Measurements from ENCODE around the gene GLG1. TPM values are rescaled to one million over a fixed set of nuclear protein-coding genes. Genes with fewer than 3 reads are reported as not detected.
"Not testable (repeated sequence)": the region's sequence is repeated elsewhere in the genome, so short reads cannot be mapped to it uniquely, and the experiment has no call there.

The GLG1 gene
- total RNA-seq, 2 donors from 2014 or later: 69.6 to 98.9 TPM

GRCh38 chr16:74523706-74524105 lies 83.2 kb downstream of the GLG1 start:
- peaks cover 17 to 21% of the 10 kb centered on the region in 2 donors for H3K4me1 Mint-ChIP-seq (ENCODE audit: low read depth in 2 of 2)
- H3K9me3 Mint-ChIP-seq; H3K4me3 Mint-ChIP-seq; H3K27ac Mint-ChIP-seq; H3K36me3 Mint-ChIP-seq; DNase-seq (ENCODE audit: low spot score); H3K27me3 Mint-ChIP-seq; ATAC-seq: not testable (repeated sequence)

GRCh38 chr16:74522160-74522559 lies 84.8 kb downstream of the GLG1 start:
- Mint-ChIP-seq H3K9me3 (no peaks in the 10 kb centered on the region), H3K4me3 (no peak overlapping the region), H3K4me1 (ENCODE audit: low read depth in 2 of 2) (peaks cover 28 to 30% of the 10 kb centered on the region in 2 donors), H3K27me3 (no peaks in the 10 kb centered on the region), H3K27ac (no peak overlapping the region), H3K36me3 (no peaks in the 10 kb centered on the region)
- ATAC-seq (no peak), DNase-seq (ENCODE audit: low spot score) (no peak)

GRCh38 chr16:74521691-74522090 lies 85.2 kb downstream of the GLG1 start:
- no peaks in the 10 kb centered on the region for H3K9me3 Mint-ChIP-seq
- DNase-seq (ENCODE audit: low spot score) (no peak), ATAC-seq (no peak)
- H3K27ac Mint-ChIP-seq: no peak overlapping the region
- H3K36me3 Mint-ChIP-seq: no peaks in the 10 kb centered on the region
- peaks cover 28 to 30% of the 10 kb centered on the region in 2 donors for H3K4me1 Mint-ChIP-seq (ENCODE audit: low read depth in 2 of 2)
- H3K27me3 Mint-ChIP-seq: no peaks in the 10 kb centered on the region
- no peak overlapping the region for H3K4me3 Mint-ChIP-seq

GRCh38 chr16:74518934-74519333 lies 88.0 kb downstream of the GLG1 start:
- H3K4me3 Mint-ChIP-seq, ATAC-seq, H3K9me3 Mint-ChIP-seq: not testable (repeated sequence)

GRCh38 chr16:74511961-74512360 lies 95.0 kb downstream of the GLG1 start:
- Mint-ChIP-seq H3K27ac (peak overlapping the region in 1 of 2 donors; percentile 11), H3K4me3 (no peak overlapping the region), H3K4me1 (ENCODE audit: low read depth in 2 of 2) (peaks cover 60 to 61% of the 10 kb centered on the region in 2 donors), H3K36me3 (peaks cover 6% of the 10 kb centered on the region), H3K9me3 (no peaks in the 10 kb centered on the region), H3K27me3 (no peaks in the 10 kb centered on the region)
- ATAC-seq (no peak), DNase-seq (ENCODE audit: low spot score) (no peak)

More at GRCh38 chr16:74518934-74519333, 88.0 kb downstream of the GLG1 start:
- not testable (repeated sequence) for DNase-seq (ENCODE audit: low spot score); H3K27me3 Mint-ChIP-seq; H3K27ac Mint-ChIP-seq; H3K36me3 Mint-ChIP-seq
- H3K4me1 Mint-ChIP-seq (ENCODE audit: low read depth in 2 of 2): peaks cover 49% of the 10 kb centered on the region in 2 donors

- Mint-ChIP-seq H3K4me3 (no peak overlapping the region), H3K4me1 (ENCODE audit: low read depth in 2 of 2) (peaks cover 7 to 16% of the 10 kb centered on the region in 2 donors), H3K27ac (no peak overlapping the region), H3K27me3 (no peaks in the 10 kb centered on the region), H3K9me3 (no peaks in the 10 kb centered on the region), H3K36me3 (peaks cover 5% of the 10 kb centered on the region)
- DNase-seq (ENCODE audit: low spot score): no peak
- ATAC-seq: no peak
These were observed 101.9 kb downstream of the GLG1 start for GRCh38 chr16:74505011-74505410.

GRCh38 chr16:74503412-74503811 lies 103.5 kb downstream of the GLG1 start:
- Mint-ChIP-seq H3K36me3 (peaks cover 5% of the 10 kb centered on the region), H3K4me1 (ENCODE audit: low read depth in 2 of 2) (peaks cover 2 to 11% of the 10 kb centered on the region in 2 donors), H3K27ac (no peak overlapping the region), H3K27me3 (no peaks in the 10 kb centered on the region), H3K9me3 (no peaks in the 10 kb centered on the region), H3K4me3 (no peak overlapping the region)
- ATAC-seq: no peak
- no peak for DNase-seq (ENCODE audit: low spot score)

- no peak for DNase-seq (ENCODE audit: low spot score)
- no peaks in the 10 kb centered on the region for H3K27me3 Mint-ChIP-seq
- H3K4me3 Mint-ChIP-seq: no peak overlapping the region
- no peaks in the 10 kb centered on the region for H3K9me3 Mint-ChIP-seq
- ATAC-seq: no peak
- H3K27ac Mint-ChIP-seq: no peak overlapping the region
- peaks cover 5 to 7% of the 10 kb centered on the region in 2 donors for H3K4me1 Mint-ChIP-seq (ENCODE audit: low read depth in 2 of 2)
- H3K36me3 Mint-ChIP-seq: peaks cover 5% of the 10 kb centered on the region
These were observed 105.1 kb downstream of the GLG1 start for GRCh38 chr16:74501484-74502478.

GRCh38 chr16:74500907-74501306 lies 106.0 kb downstream of the GLG1 start:
- no peaks in the 10 kb centered on the region for H3K9me3 Mint-ChIP-seq
- no peaks in the 10 kb centered on the region for H3K27me3 Mint-ChIP-seq
- H3K4me3 Mint-ChIP-seq: no peak overlapping the region
- no peak overlapping the region for H3K27ac Mint-ChIP-seq
- no peak for ATAC-seq
- peaks cover 4 to 5% of the 10 kb centered on the region in 2 donors for H3K4me1 Mint-ChIP-seq (ENCODE audit: low read depth in 2 of 2)
- no peak for DNase-seq (ENCODE audit: low spot score)
- peaks cover 5% of the 10 kb centered on the region for H3K36me3 Mint-ChIP-seq

GRCh38 chr16:74499114-74499513 lies 107.8 kb downstream of the GLG1 start:
- peaks cover 3 to 5% of the 10 kb centered on the region in 2 donors for H3K4me1 Mint-ChIP-seq (ENCODE audit: low read depth in 2 of 2)
- ATAC-seq: no peak
- H3K27ac Mint-ChIP-seq: no peak overlapping the region
- no peaks in the 10 kb centered on the region for H3K27me3 Mint-ChIP-seq
- DNase-seq (ENCODE audit: low spot score): no peak
- peaks cover 5% of the 10 kb centered on the region for H3K36me3 Mint-ChIP-seq
- H3K9me3 Mint-ChIP-seq: no peaks in the 10 kb centered on the region
- no peak overlapping the region for H3K4me3 Mint-ChIP-seq

- Mint-ChIP-seq H3K27ac (no peak overlapping the region), H3K9me3 (no peaks in the 10 kb centered on the region), H3K27me3 (no peaks in the 10 kb centered on the region), H3K4me3 (no peak overlapping the region), H3K4me1 (ENCODE audit: low read depth in 2 of 2) (peaks cover 0 to 5% of the 10 kb centered on the region in 2 donors), H3K36me3 (no peaks in the 10 kb centered on the region)
- no peak for ATAC-seq
- no peak for DNase-seq (ENCODE audit: low spot score)
These were observed 109.2 kb downstream of the GLG1 start for GRCh38 chr16:74497761-74498160.

GRCh38 chr16:74496054-74496453 lies 110.9 kb downstream of the GLG1 start:
- no peak for DNase-seq (ENCODE audit: low spot score)
- peaks cover under 1% of the 10 kb centered on the region for H3K36me3 Mint-ChIP-seq
- no peaks in the 10 kb centered on the region for H3K9me3 Mint-ChIP-seq
- H3K4me1 Mint-ChIP-seq (ENCODE audit: low read depth in 2 of 2): peaks cover 0 to 5% of the 10 kb centered on the region in 2 donors
- no peak for ATAC-seq
- H3K4me3 Mint-ChIP-seq: no peak overlapping the region
- H3K27me3 Mint-ChIP-seq: no peaks in the 10 kb centered on the region
- no peak overlapping the region for H3K27ac Mint-ChIP-seq

GRCh38 chr16:74492976-74493375 lies 113.9 kb downstream of the GLG1 start:
- Mint-ChIP-seq H3K27me3 (no peaks in the 10 kb centered on the region), H3K27ac (no peak overlapping the region), H3K36me3 (peaks cover 13% of the 10 kb centered on the region), H3K4me3 (no peak overlapping the region), H3K4me1 (ENCODE audit: low read depth in 2 of 2) (peaks cover under 1 to 5% of the 10 kb centered on the region in 2 donors), H3K9me3 (no peaks in the 10 kb centered on the region)
- ATAC-seq (no peak), DNase-seq (ENCODE audit: low spot score) (no peak)
